MG63 (cell line): ENCODE measurements around the gene TMEM225. TPM values are rescaled to one million over a fixed set of nuclear protein-coding genes. Genes with fewer than 3 reads are reported as not detected.

ENCODE experiments used
- DNase-seq: peaks from one replicate; pipeline ENCODE4 v3.0.0-alpha.2; 2020
- H3K27me3 ChIP-seq: fragments of 250-450 bp; sonication (Bioruptor Pico); 2 replicates; pipeline ENCODE4 v1.5.1; 2020; ENCODE audit warnings: mild to moderate bottlenecking, moderate library complexity
- H3K36me3 ChIP-seq: fragments of 250-450 bp; sonication (Bioruptor Pico); 2 replicates; pipeline ENCODE4 v1.5.1; 2020; ENCODE audit warnings: mild to moderate bottlenecking, moderate library complexity
- H3K4me3 ChIP-seq: fragments of 250-450 bp; sonication (Bioruptor Pico); 2 replicates; pipeline ENCODE4 v1.5.1; 2020; ENCODE audit warnings: mild to moderate bottlenecking, moderate library complexity
- H3K9me3 ChIP-seq: fragments of 250-450 bp; sonication (Bioruptor Pico); 2 replicates; pipeline ENCODE4 v1.5.1; 2020; ENCODE audit warnings: mild to moderate bottlenecking, moderate library complexity
- total RNA-seq: library from RNA; depleted of rRNA; stranded (reverse); fragments of >200 nt; shearing (Covaris generic); gene quantifications from 2 replicates; pipeline ENCODE4 v1.2.3, GENCODE V29; 2014; ENCODE audit warnings: low replicate concordance; rRNA removed

TMEM225 gene
- total RNA-seq, 1 experiment from 2014 or later, result not detected

- Histone ChIP-seq H3K27me3 (no peaks in the 10 kb centered on the region), H3K9me3 (no peaks in the 10 kb centered on the region), H3K36me3 (no peaks in the 10 kb centered on the region), H3K4me3 (no peak overlapping the region)
- no peak for DNase-seq
These were observed 46.8 kb downstream of the TMEM225 start for GRCh38 chr11:123838659-123839058.

- no peak for DNase-seq
- H3K9me3 ChIP-seq, result no peaks in the 10 kb centered on the region
- no peak overlapping the region for H3K4me3 ChIP-seq
- H3K36me3 ChIP-seq, result no peaks in the 10 kb centered on the region
- no peaks in the 10 kb centered on the region for H3K27me3 ChIP-seq
These were observed 47.3 kb downstream of the TMEM225 start for GRCh38 chr11:123838199-123838598.

- no peak overlapping the region for H3K4me3 ChIP-seq
- no peak for DNase-seq
- H3K36me3 ChIP-seq, result no peaks in the 10 kb centered on the region
- no peaks in the 10 kb centered on the region for H3K9me3 ChIP-seq
- H3K27me3 ChIP-seq, result no peaks in the 10 kb centered on the region; the same call in 1 of the 2 replicates
These were observed 52.4 kb downstream of the TMEM225 start for GRCh38 chr11:123833095-123833494.

Other genes starting within 250 kb of the TMEM225 start
- gene SCN3B, start 231.0 kb downstream of the TMEM225 start, total RNA-seq, result not detected in 2 replicates
- 10.0 and 21.2 TPM in 2 replicates for gene ZNF202, start 144.0 kb downstream of the TMEM225 start, total RNA-seq
- not detected in 2 replicates for gene OR6X1, start 131.2 kb downstream of the TMEM225 start, total RNA-seq
- gene OR6M1, start 79.3 kb downstream of the TMEM225 start, total RNA-seq, result not detected in 2 replicates
- not detected in 2 replicates for gene OR8D4, start 16.5 kb upstream of the TMEM225 start, total RNA-seq
- not detected in 2 replicates for gene OR4D5, start 53.9 kb upstream of the TMEM225 start, total RNA-seq
- gene OR6T1, start 58.2 kb upstream of the TMEM225 start, total RNA-seq, result not detected in 2 replicates
- gene OR10S1, start 92.1 kb upstream of the TMEM225 start, total RNA-seq, result not detected in 2 replicates
- not detected in 2 replicates for gene OR10G6, start 109.5 kb upstream of the TMEM225 start, total RNA-seq
- not detected in 2 replicates for gene OR10G4, start 127.3 kb upstream of the TMEM225 start, total RNA-seq
- gene OR10G9, start 137.3 kb upstream of the TMEM225 start, total RNA-seq, result not detected in 2 replicates
- not detected in 2 replicates for gene OR10G8, start 141.1 kb upstream of the TMEM225 start, total RNA-seq
- gene OR10G7, start 155.7 kb upstream of the TMEM225 start, total RNA-seq, result not detected in 2 replicates
- gene VWA5A, start 229.8 kb upstream of the TMEM225 start, total RNA-seq, result 0.59 and 0.95 TPM in 2 replicates